HG02973 (cell line): ENCODE results near the gene SIAH2.
A peak's percentile ranks its signal among the peaks of the same experiment; 100 is the strongest.
"Not testable (repeated sequence)": the region's sequence is repeated elsewhere in the genome, so short reads cannot be mapped to it uniquely, and the experiment has no call there.

ENCODE experiments used
- ATAC-seq: cut with Tn5 transposase; IDR thresholded peaks from one replicate; pipeline ENCODE4 v1.9.1; 2021; ENCODE audit warnings: moderate library complexity; ENCODE audit not compliant: unreplicated experiment

Gene SIAH2, protein sequence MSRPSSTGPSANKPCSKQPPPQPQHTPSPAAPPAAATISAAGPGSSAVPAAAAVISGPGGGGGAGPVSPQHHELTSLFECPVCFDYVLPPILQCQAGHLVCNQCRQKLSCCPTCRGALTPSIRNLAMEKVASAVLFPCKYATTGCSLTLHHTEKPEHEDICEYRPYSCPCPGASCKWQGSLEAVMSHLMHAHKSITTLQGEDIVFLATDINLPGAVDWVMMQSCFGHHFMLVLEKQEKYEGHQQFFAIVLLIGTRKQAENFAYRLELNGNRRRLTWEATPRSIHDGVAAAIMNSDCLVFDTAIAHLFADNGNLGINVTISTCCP

DNA sequence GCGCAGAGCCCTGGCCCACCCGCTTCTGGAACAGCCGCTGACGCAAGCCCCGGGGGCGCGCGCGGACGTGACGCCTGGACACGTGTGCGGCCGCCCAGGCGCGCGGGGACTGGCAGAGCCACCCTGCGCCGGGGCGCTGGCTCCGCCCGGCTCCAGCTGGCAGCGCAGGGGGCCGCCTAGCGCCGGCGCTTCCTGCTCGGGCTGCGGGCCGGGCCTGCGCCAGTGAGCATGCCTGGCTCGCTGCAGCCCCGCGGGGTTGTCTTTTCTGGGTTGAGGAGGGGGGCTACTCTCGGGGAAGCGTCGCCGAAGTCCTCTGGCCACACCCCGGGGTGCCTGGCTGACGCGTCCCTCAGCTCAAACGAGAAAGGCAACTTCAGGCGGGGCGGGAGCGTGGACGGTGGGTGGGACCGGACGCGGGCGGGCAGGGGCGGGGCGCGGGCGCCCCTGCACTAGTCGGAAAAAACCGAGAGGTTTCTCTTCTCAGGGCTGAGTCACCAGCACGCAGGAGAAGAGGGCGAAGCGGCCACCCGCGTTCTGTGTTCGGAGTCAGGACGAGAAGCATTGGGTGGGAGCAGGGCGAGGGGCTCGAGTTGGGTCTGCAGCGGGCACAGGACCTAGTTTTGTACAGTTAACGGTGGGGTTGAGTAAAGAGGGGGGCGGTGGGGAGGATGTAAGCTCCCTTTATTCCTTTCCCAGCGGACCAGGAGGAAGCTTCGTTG is at the start of gene SIAH2:
SIAH2 (minus strand) TSS at position 48 of the 719 bp plus-strand sequence. CDS start 320 bp downstream, outside the sequence.
- ATAC-seq = peak; percentile 50

DNA sequence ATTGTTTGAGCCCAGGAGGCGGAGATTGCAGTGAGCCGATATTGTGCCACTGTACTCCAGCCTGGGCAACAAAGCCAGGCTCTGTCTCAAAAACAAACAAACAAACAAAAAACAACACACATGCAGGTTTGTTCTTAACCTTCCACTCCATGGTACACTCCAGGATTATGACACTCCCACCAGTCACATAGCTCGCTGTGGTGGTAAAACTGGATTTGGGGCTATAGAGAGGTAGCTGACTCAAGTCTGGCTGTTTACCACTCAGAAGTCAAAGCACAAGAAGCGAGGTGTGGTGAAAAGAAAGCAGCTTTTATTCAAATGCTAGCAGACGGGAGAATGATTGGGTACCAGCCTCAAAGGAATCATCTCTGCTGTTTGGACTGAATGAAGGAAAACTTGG is 49.0 kb upstream of the SIAH2 start:
- no peak for ATAC-seq

DNA sequence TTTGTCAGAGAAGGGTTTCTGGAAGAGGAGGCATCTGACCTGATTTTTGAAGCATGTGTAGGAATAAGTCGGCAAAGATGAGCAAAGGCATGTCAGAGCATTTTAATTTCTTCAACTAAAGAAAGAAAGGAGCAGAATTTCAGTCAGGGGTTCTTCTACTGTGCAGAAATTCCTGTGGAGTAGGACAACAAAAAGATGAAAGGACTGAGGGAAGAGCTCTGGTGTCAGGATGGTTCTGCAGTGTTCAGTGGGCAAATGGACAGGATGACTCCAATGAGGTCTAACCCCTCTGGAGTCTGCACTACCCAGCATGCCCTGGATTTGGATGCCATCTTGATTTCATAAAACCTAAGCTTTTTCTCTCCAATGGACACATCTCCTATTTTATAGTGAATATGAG is 47.7 kb upstream of the SIAH2 start:
- no peak for ATAC-seq

DNA sequence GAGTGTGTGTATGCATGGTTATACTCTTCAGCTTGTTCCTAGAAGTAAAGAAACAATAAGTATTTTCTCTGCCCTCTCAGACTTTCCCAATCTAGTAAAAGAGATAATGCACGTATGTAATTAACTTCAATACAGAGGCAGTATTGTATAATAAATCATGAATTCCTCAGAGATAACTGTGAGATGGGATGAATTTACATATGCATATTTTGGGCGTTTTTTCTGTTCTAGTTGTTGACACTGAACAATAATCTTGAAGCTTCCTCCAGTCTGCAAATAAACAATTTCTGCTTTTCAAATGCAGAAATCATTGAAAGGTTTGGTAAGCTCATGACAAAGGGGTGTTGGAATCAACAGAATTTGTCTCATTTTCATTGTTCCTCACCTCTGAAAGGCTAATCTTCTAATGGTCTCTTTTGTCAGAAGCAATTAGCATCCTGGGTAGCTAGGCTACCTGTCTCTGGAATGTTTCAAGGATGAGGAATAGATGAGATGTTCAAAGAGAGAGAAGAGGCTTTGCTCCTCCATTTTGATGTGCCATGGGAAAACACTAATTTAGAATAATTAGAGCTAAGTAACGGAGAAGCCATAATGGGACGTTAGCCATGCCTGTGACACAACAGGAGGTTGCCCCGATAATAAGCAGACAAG is 43.3 kb upstream of the SIAH2 start:
- ATAC-seq = no peak

DNA sequence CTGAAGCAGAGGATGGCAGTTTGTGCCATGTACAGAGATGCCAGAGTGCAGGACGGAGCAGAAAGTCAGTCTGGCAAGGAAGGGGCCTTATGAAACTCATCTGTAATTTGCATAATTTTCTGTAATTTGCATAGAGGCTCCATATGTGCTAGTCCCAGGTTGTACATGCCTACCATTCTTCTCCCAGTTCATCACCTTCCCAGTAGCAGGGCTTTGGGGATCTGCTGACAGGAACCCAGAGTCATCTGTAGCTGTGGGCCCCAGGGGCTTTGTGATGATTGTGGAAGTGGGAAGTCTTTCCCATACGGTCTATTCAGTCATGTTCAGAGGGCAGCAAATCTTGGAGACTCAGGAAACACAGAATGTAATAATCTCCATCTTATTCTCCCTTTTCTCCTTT is 42.4 kb upstream of the SIAH2 start:
- no peak for ATAC-seq

DNA sequence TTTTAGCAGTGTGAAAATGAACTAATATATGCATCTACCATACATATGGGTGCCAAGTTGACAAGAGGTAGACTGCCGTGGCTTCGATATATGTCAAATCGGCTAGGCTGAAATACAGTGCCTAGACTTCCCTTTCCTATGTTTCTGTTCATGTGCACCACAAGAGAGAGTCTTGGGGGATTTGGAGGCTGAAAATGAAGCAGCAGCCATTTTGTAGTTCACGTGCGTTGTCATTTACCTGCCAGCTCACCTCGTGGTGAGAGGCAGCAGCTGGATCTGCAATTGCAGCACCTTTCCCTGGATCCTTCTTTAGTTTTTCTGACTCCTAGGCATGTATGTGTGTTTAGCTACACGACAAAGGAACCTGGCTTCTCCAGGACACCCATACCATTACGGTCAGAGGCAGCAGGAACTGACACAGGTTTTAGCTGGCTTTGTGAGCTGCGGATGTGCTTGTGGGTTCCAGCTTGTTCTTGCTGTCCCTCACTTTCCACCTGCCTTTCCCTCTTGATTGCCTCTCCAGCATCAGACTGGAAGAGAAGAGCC is 40.5 kb upstream of the SIAH2 start:
- no peak for ATAC-seq

DNA sequence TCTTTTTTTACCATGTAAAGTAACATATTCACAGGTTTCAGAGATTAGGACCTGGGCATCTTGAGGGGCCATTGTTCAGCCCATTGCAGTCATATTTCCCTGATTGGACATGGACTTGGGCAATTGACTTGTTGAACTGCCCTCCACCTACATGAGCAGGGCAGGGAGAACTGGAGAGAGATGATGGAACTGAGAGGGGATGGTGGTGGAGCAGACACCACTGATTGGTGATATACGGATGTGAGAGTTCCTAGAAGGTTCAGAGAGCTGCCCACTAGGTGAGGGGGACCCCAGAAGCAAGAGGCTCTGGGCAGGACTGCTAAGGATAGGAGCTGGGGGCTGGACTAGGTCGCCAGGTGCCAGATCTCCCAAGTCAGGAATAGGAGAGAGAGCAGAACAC is 37.8 kb upstream of the SIAH2 start:
- ATAC-seq = no peak

DNA sequence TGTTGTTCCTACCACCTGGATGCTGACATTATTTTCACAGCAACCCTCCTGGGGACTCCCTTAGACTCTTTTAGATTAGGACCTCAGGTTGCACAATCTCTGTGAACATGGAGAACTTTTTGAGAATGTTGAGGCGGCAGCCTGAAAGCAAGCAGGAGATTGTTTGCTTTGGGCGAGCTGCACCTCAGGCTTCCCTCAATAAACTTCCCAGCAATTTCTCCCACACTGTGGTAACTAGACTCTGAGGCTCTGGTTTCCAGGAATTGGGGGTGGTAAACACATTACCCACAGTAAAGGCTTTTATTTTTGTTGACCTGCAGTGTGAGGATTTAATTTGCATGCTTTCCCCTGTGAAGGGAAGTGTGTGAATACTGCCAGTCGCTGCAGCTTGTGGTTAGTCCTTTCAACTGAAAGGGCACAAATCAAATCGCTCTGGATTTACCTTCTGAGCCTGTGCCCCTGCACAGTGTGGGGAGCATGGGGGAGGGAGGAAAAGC is 35.2 kb upstream of the SIAH2 start:
- no peak for ATAC-seq

DNA sequence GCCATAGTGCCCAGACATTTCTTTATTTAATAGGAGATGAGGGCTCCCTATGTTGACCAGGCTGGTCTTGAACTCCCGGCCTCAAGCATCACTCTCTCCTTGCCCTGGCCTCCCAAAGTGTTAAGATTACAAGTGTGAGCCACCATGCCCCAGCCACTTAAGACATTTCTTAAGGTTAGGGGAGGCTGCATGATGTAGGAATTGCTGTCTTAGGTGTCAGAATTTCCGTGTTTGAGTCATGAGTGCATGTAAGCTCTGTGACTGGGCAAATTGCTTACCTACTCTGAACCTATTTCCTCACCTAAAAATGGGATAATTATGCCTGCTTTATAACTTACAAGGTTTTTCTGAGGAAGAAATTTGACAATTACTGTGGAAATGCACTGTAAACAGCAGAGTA is 34.2 kb upstream of the SIAH2 start:
- ATAC-seq = no peak

DNA sequence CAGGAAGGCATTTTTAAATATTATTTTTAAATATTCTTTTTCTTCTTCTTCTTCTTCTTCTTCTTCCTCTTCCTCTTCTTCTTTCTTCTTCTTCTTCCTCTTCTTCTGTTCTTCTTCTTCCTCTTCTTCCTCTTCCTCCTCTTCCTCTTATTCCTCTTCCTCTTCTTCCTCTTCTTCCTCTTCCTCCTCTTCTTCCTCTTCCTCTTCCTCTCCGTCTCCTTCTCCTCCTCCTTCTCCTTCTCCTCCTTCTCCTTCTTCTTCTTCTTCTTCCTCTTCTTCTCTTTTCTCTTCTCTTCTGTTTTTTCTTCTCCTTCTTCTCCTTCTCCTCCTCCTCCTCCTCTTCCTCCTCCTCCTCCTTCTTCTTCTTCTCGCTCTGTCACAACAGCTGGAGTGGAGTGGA is 33.6 kb upstream of the SIAH2 start:
- ATAC-seq = not testable (repeated sequence)

DNA sequence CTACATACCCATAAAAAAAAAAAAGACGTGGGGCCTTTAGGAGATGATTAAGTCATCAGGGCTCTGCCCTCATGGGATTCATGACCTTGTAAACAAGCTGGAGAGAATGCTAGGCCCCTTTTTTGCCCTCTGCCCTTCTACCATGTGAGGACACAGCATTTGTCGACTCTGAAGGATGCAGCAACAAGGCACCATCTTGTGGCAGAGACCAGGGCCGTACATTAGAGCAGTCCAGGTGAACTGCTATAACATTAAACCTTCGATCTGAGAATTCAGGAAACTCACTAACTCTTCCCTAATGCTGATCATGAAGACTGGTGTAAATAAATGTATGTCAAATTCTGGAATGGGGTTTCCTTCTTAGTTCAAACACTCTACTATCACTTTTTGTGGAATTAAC is 30.7 kb upstream of the SIAH2 start:
- ATAC-seq = no peak

DNA sequence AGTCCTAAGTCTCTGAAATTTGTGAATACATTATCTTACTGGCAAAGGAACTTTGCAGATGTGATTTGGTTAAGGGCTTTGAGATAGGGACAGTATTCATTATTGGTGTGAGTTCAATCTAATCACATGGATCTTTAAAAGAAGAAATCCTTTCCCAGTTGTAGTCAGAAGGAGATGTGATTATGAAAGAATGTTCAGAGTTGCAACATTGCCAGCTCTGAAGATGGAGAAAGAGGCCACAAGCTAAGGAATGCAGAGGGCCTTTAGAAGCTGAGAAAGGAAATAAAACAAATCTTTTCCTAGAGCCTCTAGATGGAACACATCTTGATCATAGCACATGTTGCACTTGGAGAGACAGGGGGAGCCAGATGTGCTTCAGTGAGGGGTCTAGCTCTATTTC is 27.7 kb upstream of the SIAH2 start:
- no peak for ATAC-seq

DNA sequence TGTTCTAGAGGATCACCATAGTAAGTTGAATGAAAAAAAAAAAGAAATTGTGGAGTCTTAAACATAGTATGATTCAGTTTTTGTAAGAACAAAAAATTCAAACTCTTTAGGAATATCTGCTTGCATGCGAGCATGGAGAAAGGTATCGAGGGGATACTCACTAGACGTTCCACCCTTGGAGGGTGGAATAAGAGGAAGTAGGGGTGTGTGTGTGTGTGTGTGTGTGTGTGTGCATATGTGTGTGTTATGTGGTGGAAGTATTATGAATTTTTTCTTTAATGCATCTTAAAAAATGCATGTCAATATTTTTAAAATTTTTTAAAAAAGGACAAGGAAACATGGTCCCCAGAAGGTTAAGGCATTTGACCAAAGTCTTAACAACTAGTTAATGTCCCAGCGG is 26.5 kb upstream of the SIAH2 start:
- no peak for ATAC-seq

DNA sequence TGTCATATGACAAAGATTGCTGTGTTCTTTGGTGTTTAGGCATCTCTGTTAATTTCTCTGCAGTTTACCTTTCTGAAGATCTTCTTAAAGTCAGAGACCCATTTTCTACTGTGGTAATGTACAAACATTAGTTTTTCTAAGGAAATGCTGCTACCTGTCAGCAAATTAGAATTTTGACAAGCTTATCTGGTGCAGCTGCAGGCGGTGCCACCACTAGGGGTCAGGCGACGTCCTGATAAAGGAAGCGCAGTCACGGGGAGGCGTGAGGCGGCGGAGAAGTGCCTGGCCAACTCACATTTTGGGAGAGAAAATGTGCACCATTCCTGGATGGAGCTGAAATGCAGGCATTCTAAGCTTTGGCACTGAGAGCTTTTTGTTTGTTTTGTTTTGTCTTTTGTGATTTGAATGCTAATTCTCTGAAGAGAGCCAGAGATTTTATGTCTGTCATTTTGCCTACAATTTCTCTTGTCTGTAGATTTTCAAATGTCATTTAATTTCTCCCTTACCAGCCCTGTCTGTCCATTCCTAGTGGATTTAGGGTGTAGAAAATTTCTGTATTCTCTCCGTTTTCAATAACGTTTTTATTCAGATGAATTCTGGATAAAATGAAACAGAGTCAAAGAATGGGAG is 24.9 kb upstream of the SIAH2 start:
- ATAC-seq = peak; percentile 63

DNA sequence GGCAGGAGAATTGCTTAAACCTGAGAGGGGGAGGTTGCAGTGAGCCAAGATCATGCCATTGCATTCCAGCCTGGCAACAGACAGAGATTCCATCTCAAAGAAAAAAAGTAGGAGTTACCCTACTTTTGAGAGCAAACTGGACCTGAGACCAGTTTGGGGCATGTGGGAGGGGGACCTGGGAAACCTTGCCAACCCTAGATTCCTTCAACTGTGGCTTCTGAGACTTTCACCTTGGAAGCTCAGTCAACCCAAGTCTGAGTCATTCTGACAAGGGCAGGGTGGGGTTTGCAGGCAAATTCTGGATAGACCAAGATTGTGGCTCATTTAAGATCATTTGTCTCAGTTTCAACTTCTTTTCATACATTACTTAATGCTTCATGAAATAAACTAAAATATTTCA is 23.8 kb upstream of the SIAH2 start:
- no peak for ATAC-seq

DNA sequence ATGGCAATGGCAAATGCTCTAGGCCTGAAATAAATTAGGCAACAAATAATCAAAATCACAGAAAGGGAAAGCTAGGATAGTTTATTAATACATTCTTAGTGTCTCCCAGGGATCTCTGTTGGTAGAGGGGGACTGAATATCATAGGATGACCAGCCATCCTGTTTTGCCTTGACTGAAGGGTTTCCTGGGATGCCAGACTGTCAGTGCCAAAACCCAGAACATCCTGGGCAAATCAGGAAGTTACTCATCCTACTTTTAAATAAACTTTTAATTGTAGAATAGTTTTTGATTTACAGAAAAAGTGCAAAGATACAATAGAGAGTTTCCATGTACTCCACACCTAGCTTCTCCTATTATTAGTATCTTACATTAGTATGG is 21.8 kb upstream of the SIAH2 start:
- ATAC-seq = no peak

DNA sequence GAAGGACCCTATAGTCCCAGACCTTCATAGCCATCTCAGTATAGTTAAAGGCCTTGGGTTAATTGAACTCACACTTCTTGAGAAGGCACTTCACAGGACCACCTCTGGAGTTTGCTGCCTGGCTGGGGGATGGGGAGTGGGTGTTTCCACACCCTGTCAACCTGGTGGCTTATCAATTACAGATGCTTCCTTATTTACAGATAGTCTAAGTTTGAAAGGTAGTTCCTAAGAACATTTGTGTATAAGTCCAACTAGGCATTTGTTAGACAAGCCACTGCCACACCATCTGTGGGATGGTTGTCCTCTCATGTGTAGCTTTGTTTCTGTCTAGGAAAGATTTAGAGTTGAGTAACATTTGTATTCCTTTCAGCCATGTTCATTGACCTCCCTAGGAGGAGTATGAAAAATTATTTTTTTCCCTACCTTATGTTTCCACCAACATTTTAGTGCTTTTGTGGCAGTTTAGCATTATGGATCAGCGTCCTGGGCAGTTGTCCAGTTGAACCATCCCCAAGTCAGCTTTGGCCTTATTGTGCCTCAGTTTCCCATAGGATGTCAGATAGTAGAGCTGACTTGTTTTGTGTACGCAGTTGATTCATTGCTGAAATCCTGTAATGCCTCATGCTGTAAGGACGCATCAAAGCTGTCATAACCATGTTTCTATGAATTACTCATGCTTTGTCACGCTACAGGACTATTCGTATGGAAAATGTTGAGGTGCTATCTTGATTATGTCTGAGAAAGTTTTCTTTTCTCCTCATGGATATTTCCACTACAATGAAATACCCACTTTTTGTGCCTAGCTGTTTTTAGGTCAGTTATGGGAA is 21.2 kb upstream of the SIAH2 start:
- ATAC-seq = peak; percentile 65

DNA sequence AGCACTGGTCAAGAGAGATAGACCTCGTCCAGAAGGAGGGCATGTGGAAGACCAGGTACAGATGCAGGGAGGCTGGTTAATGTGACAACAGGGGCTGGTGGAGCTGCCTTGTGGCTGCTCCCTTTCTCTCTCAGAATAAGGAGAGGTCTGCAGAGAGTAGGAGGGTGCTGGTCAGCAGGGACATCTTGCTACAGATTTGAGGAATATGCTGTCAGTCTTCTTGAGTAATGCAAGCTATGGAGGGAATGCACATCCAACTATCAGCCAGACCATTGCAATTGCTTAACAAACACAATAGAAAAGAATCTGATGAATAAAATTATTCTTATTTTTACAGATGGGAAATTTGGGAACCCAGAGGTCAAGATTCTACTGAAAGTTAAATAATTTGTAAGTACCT is 20.3 kb upstream of the SIAH2 start:
- no peak for ATAC-seq

DNA sequence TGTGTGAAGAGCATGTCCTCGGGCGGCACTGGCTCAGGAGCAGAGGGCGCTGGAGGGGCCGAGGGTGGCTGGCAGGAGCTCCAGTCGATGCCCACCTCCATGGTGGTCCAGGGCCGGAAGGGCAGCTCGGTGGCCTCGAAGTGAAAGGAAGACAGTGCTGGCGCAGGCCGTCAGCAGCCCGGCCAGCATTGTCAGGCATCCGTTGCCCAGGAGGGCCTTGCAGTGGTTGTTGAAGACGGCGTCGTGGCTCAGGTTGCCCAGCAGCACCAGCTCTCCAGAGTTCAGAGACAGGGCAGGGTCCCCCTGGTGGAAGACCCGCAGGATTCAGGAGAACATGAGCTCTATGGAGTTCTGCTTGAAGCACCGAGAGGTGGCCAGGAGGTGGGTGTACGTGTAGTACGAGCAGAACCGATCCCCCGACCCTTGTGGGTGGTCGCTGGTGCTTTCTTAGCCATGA is 16.5 kb upstream of the SIAH2 start:
- no peak for ATAC-seq

DNA sequence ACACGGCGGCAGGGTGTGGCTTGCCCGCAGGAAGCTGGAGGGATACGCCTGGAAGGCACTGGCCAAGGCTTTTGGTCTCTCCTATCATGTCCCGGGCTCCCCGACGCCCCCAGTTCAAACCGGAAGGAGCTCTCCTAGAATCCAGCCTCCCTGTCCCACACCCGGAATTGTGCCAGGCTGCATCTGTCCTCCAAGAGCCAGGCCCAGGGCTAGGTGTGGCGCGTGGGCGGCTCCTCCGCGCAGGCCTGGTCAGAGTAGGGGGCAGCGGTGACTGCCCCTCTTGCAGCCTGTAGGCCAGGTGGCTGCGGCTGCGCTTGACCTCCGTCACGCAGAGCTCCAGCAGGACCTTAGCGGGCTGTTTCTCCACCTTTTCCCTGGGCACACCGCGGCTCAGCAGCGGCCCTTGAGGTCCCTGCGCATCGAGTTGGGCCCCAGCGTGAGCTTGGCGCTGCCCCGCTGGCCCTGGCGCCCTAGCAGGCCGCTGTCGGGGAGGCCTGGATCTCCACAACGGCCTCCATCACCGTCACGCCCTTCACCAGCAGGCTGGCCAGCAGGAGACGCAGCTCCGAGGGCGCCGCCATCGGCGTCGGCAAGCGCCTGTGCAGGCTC is 15.9 kb upstream of the SIAH2 start:
- no peak for ATAC-seq
